ENCODE measurements around the gene EID1. TPM values are rescaled to one million over a fixed set of nuclear protein-coding genes. Genes with fewer than 3 reads are reported as not detected.

EID1 gene
- total RNA-seq, 4 donors from 2014 or later, result 242 to 458 (median 311) TPM

- H3K27me3 ChIP-seq, result no peaks in the 10 kb centered on the region
- no peaks in the 10 kb centered on the region for H3K9me3 ChIP-seq
- H3K27ac ChIP-seq, result peak overlapping the region in 2 of 4 donors; percentile 17 to 74
- H3K4me1 ChIP-seq, result peaks cover 0 to 45% (median 13%) of the 10 kb centered on the region in 4 donors
- no peak overlapping the region for H3K4me3 ChIP-seq
- no peak for TF ChIP-seq CTCF (IDR thresholded peaks at IDR 0.05)
- TF ChIP-seq EP300 (IDR thresholded peaks at IDR 0.05), result no peak
- TF ChIP-seq POLR2A (IDR thresholded peaks at IDR 0.05), result no peak
- peaks cover 0 to 4% (median 0%) of the 10 kb centered on the region in 3 donors for H3K36me3 ChIP-seq
- WGBS, 2 donors, result 65 to 68% methylated on average over 2 of the region's 2 CpGs
- DNase-seq (ENCODE audit: low spot score in 2 of 2), result no peak
Measured at GRCh38 chr15:48859426-48859825, 18.5 kb upstream of the EID1 start.

GRCh38 chr15:48861813-48862431, 16.0 kb upstream of the EID1 start:
- Histone ChIP-seq H3K27ac (peak overlapping the region in 3 of 4 donors; percentile 23 to 70 (median 69)), H3K36me3 (no peaks in the 10 kb centered on the region), H3K9me3 (no peaks in the 10 kb centered on the region), H3K4me1 (peaks cover 0 to 36% (median 7%) of the 10 kb centered on the region in 4 donors), H3K4me3 (no peak overlapping the region), H3K27me3 (no peaks in the 10 kb centered on the region)
- 0 to 3% methylated on average over 1 of the region's 1 CpG for WGBS, 2 donors
- DNase-seq (ENCODE audit: low spot score in 2 of 2), result no peak
- TF ChIP-seq EP300 (IDR thresholded peaks at IDR 0.05), result no peak
- peak; percentile 69 to 88 (median 78) for TF ChIP-seq CTCF (IDR thresholded peaks at IDR 0.05)

- no peaks in the 10 kb centered on the region for H3K36me3 ChIP-seq
- H3K4me1 ChIP-seq, result peaks cover 0 to 31% (median 4%) of the 10 kb centered on the region in 4 donors
- WGBS, 2 donors, result 88 to 96% methylated on average over 1 of the region's 1 CpG
- DNase-seq (ENCODE audit: low spot score in 2 of 2), result no peak
- H3K9me3 ChIP-seq, result no peaks in the 10 kb centered on the region
- H3K27ac ChIP-seq, result peak overlapping the region in 2 of 4 donors; percentile 69 to 70
- H3K4me3 ChIP-seq, result no peak overlapping the region
- no peaks in the 10 kb centered on the region for H3K27me3 ChIP-seq
- TF ChIP-seq EP300 (IDR thresholded peaks at IDR 0.05) (no peak), POLR2A (IDR thresholded peaks at IDR 0.05) (no peak), CTCF (IDR thresholded peaks at IDR 0.05) (no peak)
Measured at GRCh38 chr15:48862705-48863104, 15.2 kb upstream of the EID1 start.

GRCh38 chr15:48865370-48866079, 12.4 kb upstream of the EID1 start:
- TF ChIP-seq POLR2A (IDR thresholded peaks at IDR 0.05) (no peak), CTCF (IDR thresholded peaks at IDR 0.05) (no peak), EP300 (IDR thresholded peaks at IDR 0.05) (no peak)
- WGBS, 2 donors, result 67 to 70% methylated on average over 3 of the region's 3 CpGs
- Histone ChIP-seq H3K4me1 (peaks cover 0 to 40% (median 7%) of the 10 kb centered on the region in 4 donors), H3K27me3 (no peaks in the 10 kb centered on the region), H3K4me3 (no peak overlapping the region), H3K9me3 (no peaks in the 10 kb centered on the region), H3K27ac (peak overlapping the region in 2 of 4 donors; percentile 55 to 76), H3K36me3 (no peaks in the 10 kb centered on the region)
- no peak for DNase-seq (ENCODE audit: low spot score in 2 of 2)

GRCh38 chr15:48866141-48866563, 11.8 kb upstream of the EID1 start:
- TF ChIP-seq EP300 (IDR thresholded peaks at IDR 0.05) (no peak), POLR2A (IDR thresholded peaks at IDR 0.05) (no peak), CTCF (IDR thresholded peaks at IDR 0.05) (no peak)
- H3K4me1 ChIP-seq, result peaks cover 0 to 40% (median 7%) of the 10 kb centered on the region in 4 donors
- no peaks in the 10 kb centered on the region for H3K9me3 ChIP-seq
- WGBS, 2 donors, result 35 to 36% methylated on average over 2 of the region's 2 CpGs
- peak overlapping the region in 2 of 4 donors; percentile 55 to 76 for H3K27ac ChIP-seq
- peaks cover 0 to 1% (median 0%) of the 10 kb centered on the region in 3 donors for H3K36me3 ChIP-seq
- no peak for DNase-seq (ENCODE audit: low spot score in 2 of 2)
- no peak overlapping the region for H3K4me3 ChIP-seq
- no peaks in the 10 kb centered on the region for H3K27me3 ChIP-seq
